NCI-H69 (cell line): Measurements from ENCODE around the gene ST8SIA4.

Experiments
- DNase-seq: peaks from one replicate; lab custom pipeline; 2025; lab: John Stamatoyannopoulos, UW

Gene ST8SIA4

DNA sequence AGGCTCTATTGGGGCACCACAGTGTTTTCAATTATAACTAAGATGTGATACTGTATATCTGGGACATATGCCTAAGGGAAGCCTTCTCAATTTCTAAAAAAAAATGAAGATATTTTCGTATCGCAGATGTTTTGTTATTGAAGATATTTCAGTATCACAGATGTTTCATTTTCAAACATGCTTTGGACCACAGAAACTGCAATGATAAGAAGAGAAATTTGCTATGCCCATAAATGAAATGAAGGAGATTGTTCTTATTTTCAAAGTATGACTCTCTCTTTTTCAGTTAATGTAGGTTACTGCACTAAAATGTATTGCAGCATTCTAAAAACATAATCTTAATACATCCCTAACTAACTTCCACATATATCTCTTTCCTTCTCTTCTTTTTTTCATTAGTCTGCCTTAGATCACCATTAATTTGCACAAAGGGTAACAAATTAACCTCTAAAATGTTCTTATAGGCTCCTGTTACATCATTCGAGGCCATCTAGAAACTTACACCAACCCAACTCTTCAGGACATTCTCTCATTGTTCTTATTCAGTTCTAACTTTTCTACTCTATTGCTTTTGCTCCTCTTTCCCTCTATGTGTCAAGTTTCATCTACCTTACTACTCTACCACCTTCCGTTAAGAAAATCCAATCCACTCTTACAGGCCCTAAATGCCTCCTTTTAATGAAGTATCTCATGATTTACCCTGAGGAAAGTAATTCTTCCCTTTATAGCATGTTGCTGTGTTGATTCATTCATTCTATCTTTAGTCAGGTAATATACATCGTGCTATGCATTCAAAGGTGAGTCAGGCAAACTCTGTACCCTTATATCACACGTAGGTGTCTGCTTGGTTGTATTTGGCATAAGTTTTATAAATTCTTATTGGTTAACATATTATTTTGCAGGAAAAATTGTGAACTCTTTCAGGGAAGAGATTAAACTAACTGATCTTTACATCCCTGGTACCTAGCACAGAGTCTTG is 70.5 kb downstream of the ST8SIA4 start:
- no peak for DNase-seq

DNA sequence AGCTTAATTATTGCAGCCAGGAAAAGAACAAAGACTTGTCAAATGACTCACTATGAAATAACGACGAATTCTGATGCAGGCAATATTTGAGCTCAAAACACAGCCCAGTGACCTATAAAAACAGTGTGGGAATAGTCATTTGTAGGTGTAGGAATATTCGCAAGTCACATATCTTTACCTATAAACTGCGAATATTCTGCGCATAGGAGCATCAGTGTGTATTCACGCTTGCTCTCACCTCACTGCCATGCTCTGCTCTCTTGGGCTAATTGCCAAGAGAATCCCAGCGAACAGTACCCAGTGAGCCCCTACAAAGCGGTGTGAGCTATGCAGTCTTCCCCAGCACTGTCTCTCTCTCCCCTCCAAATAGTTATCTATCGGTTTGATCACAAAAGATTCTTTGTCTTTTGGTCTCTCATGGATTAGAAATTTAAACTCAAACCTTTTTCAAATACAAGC is 74.2 kb downstream of the ST8SIA4 start:
- DNase-seq: no peak

DNA sequence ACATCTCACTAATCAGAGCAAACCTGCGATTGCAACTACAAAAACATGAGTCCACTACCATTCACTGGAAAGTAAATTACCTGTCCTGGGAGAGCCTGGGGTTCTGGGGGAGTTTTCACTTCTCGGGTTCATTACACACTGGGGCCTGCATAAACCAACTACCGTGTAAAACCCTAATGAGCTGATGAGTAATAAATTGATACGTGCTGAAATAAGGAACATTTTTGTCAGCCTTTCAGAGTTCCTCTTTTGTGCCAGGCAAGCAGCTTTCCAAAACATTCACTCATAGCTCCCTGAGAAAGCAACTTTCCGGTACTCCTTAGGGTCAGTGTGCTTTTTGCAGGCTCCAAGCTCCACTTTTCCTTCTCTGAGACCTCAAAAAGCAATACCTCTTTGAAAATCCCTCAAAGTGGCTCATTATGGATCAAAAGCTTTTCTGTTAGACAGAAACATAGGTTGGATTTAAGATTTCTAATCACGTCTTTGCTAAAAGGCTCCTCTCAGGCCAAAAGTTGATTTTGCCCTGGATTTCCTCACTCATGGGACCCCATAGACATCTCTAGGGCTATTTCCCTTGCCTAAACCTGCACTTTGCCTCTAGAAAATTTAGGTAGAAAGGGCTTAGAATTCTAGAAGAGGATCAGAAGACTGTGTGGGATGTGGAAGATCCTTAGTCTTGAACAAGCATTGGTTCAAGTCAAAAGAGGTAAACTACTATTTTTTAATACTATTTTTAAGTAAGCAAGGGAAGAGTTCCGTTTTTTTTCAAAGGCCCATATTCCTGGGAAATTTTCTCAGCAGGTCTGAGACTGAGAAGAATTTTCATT is 74.8 kb downstream of the ST8SIA4 start:
- no peak for DNase-seq

DNA sequence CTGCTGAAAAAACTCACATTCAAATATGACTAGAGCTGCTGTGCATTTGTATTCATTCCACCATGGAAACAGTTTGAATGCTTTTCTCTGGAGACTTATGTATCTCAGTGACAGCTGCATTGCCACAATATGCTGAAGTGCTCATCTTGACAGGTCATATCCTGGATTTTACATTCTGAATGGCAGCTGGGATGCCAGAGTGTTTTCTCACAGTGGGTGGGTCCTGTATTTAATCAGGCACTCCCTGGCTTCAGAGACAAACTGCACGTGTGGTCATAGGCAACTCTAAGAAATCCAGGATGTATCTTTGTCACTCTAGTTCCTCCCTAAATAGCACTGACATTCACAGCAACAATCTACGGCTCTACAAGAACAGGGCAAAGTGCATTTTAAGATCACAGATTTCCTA is 75.6 kb downstream of the ST8SIA4 start:
- DNase-seq: peak; percentile 53

DNA sequence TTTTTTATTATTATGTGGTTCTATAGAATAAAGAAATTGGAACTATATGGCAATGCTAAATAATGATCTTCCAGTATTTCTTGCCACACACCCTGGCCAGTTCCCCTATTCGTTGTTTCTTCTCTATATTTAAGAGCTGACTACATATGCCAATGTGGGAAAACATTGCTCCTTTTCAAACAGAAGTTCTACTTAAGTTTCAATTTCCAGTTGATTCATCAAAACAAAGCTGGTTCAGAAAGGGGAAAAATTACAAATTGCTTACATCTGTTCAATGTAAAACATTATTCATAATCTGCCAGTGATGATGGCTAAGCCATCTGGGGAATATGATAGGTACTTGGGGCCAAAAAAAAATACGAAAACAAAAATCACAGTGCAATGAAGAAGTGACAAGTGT is 76.9 kb downstream of the ST8SIA4 start:
- DNase-seq: no peak

DNA sequence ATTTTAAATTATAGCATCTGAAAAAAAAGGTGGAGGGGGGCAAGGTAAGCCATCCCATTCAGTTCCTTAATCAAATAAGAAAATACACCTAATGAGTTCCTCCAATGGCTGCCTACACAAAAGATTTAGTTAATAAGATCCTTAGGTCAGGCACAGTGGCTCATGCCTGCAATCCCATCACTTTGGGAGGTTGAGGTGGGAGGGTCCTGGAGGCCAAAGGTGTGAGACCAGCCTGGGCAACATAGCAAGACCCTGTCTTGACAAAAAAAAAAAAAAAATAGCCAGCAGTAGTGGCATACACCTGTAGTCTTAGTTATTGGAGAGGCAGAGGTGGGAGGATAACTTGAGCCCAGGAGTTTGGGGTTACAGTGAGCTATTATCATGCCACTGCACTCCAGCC is 78.4 kb downstream of the ST8SIA4 start:
- no peak for DNase-seq

DNA sequence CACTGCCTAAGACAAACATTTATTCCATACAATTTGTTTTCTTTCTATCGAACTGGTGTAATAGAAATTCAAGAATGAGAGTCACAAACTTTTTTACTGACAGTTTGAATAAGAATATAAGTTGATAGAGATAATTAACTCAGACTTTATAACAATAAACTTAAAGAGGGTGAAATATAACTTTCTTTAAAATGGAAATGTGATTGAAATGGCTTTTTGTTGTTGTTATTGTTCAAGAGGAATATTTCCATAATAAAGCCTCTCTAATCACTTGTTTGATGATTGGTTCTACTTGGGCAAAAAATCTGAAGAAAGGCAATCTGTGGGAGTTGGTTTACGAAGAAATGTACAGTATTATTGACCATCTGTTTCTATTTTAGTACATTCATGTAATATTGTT is 79.3 kb downstream of the ST8SIA4 start:
- DNase-seq: no peak

DNA sequence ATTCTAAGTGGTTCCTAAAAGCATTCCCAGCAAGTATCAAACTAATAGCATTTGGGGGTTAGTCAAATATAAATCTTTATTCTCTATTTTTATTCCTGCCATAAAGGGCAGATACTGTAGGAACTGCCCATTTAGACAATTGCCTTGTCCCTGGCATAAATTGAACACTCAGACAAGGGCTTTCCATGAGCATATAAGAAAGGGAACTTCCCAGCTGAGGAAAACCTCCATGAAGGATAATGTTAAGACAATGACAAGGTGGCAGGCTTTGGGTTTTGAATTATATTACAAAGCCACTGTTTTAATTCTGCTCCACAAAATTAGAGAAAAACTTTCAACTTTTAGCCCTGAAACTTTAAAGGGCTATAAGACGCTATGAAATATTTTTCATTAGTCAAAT is 81.3 kb downstream of the ST8SIA4 start:
- DNase-seq: no peak

DNA sequence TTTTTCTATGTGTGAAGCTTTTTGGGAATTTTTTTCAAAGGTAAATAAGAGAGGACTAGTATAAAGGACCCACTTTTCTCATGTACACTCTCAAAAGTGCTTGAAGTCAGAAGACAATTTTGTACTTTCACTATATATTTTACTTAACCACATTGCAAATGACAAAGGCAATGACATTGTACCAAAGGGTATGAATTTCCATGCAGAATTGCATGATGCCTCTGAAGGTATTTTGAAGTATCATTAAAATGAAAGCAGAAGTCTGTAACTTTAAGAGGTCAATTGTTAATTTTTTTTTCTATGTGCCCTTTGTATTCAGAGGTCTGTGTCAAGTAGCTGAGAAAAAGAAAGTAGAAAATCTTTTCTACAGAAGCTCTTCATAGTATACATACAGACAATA is 84.7 kb downstream of the ST8SIA4 start:
- DNase-seq: no peak

DNA sequence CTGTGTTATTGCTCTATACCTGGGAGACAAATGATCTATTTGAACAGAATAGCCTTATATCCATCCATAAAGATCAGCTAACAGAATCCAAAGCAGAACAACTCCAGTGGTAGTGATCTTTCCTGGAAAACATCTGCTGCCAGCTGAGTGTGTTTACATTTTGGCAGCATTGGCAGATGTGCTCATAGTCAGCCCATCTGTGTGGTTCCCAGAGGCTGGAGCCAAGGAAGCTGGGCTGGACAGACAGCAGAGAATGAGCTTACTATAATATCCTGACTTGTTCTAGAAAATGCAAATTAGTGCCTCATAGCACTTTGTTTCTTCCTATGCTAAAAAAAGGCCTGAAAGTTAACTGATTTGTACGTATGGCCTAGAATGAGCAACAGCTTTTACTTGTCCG is 99.7 kb downstream of the ST8SIA4 start:
- DNase-seq: no peak

DNA sequence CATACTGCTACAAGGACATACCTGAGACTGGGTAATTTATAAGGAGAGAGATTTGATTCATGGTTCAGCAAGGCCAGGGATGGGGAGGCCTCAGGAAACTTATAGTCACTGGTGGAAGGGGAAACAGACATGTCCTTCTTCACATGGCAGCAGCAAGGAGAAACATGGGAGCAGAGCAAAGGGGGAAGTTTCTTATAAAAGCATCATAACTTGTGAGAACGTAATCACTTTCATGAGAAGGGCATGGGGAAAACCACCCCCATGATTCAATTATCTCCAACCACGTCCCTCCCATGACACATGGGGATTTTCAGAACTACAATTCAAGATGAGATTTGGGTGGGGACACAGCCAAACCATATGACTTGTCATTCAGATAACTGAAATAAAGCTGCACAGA is 100.9 kb downstream of the ST8SIA4 start:
- no peak for DNase-seq

DNA sequence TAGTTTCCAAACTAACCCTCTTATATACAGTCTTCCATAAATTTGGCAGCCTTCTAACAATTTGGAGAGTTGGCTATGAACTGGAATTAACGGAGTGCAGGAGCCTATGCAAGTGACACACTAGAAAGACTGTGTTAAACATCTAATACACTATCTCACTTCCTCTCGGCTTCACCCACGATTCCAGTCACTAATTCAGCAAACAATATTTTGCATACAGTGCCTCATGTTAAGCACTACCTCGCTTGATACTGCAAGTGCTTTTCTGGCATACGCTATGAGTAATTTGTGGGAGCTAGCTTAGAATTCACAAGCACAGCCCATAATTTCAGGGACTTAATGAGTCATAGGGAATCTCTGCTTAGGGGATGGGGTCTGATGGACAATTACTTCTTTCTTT is 102.5 kb downstream of the ST8SIA4 start:
- DNase-seq: no peak

DNA sequence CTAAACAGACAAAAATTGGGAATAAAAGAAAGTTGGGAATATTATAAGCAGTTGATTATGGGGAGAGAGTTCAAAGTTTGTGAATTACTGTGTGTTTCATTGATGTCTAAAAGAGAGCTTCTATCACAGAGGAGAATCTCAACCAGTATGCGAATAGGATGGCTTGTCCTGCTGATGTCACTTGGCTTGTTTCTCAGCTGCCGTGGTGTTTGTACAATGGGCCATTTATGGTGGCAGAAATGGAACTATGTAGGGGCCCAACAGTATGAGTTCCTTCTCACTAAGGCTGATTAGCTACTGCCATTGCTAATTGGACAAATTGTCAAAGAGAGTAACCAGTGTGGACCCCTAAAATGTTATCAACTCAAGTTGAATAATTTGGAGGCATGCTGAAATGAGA is 103.9 kb downstream of the ST8SIA4 start:
- DNase-seq: no peak

DNA sequence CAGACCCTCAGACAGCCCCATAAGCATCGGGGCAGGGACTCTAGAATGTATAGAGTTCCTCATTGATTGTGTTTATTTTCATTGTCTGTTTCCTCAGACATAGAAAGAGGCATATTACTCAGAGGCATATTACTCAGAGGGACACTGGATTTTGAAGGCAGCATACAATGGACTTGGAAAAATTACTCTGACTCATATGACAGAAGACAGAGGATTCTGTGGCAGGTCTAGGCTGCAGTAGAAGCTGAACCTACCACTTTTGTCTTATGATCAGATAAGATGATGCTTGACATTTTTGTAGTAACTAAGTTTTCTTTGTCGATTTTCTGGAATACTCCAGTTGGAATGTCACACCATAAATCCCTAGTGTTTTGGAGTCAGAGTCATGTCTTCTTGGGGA is 105.2 kb downstream of the ST8SIA4 start:
- DNase-seq: no peak

DNA sequence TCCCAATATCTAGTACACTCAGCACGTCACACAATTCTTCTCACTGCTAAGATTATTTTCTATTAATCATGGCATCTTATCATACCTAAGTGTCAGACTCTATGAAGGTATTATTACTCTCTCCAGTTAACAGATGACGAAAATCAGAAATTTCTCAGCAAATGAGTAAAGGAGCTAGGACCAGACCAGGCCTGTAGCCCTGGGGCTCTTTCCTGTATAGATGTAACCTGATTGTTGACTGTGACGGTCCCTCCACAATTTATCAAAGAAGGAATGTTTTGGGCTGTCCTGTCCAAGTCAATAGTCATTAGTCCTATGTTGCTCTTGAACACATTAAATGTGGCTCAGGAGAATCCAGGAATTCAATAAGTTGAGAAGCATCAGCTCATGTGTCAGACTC is 106.2 kb downstream of the ST8SIA4 start:
- no peak for DNase-seq

DNA sequence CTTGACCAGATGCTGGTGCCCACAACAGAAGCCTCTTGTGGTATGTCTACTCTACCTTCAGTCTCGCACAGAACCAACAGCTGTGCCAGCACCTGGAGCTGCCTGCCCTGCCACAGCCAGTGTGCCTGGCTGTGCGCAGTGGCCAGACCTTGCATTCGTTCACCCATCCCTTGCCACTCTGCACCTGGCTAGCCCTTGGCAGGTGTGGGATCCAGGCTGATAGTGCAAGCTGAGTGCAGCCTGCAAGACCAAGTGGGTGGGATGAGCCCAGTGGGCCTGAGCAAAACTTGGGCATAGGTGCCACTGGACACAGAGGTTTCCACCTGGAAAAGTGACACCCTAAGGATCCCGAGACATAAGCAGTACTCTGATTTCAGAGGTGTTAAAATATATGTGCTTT is 108.2 kb downstream of the ST8SIA4 start:
- no peak for DNase-seq

DNA sequence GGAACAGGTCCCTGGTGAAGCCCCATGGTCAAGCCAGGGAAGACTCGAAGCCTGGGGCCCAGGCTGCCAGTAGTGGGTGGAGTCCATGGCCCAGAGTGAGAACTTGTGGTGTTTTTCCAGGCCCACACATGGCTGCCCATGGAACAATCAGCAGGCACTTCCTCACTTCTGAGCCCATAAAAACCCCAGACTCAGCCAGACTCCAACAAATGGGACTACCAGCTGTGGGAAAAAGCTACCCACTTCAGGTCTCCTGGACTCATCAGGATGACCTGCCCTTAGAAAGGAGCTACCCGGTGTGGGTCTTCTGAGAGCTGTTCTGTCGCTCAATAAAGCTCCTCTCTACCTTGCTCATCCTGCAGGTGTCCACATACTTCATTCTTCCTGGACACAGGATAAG is 108.9 kb downstream of the ST8SIA4 start:
- no peak for DNase-seq

DNA sequence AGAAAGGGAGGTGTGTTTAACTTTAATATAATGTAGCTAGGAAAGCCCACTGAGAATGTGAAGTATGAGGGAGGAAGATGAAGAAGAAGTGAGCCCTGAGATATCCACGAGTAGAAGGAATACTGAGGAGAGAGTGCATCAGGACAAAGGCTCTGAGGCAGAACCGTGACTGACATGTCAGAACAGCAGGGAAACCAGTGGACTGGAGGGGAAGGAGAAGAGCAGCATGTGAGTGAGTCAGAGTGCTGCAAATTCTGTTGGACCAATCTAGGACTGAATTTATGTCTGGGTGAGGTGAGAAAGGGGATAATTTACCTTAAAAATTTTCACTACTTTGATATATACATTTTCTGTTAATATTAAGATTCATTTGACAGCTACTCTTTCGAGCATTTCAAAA is 110.3 kb downstream of the ST8SIA4 start:
- no peak for DNase-seq

DNA sequence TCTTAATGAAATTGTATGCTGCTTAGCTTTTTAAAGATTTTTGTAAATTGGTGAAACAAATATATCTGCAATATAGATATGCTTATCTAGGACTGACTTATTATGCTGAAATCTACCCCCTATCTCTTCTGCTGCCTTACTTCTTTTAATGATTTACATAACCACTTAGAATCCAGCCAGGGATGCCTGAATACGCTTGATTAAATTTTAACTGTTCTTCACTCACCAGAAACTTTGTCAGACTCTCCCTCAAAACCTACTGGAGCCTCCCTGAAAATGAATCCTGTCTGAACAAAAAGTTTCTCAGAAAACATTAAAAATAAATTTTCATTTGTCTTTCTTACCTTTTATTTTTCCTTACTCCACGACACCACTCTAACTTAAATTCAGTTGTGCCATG is 111.7 kb downstream of the ST8SIA4 start:
- no peak for DNase-seq

DNA sequence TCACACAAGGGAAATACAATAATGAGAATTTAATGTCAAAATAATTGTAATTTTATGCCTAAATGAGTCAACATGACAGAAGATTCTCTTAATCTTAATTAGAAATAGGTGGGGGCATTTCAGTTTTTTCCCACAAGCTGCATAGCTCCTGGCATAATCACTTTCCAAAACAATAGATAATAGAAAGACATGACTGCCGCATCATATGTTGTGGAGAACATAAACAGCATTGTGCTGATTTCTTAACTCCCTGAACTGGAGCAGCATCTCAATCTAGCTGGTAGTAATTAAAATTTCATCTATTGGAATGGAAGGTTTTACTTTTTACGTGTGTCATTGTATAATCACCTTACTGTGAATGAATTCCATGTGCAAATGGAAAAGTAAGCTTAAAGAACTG is 112.1 kb downstream of the ST8SIA4 start:
- no peak for DNase-seq

DNA sequence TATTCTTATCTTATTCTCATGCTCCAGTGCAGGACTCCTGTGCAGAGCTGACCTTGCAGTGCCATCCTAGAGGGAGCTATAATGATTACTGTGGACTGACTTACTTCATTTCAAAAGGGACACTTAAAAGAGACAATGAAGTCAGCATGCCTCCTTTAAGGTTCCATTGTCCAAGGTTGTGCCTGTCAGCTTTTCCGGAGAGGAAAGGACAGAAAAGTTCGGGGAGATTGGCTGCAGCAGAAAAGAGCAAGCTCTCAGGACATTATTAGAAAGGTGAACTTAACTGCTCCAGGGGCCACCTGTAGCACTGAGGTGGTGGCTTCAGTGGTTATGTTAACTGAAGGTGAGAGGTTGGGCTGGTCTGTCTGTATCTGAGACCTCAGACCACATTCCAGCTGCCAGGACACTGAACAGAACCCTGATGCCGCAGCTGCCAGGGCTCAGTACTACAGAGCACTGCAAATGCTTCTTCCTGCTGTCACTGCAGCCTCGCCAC is 112.9 kb downstream of the ST8SIA4 start:
- DNase-seq: no peak

DNA sequence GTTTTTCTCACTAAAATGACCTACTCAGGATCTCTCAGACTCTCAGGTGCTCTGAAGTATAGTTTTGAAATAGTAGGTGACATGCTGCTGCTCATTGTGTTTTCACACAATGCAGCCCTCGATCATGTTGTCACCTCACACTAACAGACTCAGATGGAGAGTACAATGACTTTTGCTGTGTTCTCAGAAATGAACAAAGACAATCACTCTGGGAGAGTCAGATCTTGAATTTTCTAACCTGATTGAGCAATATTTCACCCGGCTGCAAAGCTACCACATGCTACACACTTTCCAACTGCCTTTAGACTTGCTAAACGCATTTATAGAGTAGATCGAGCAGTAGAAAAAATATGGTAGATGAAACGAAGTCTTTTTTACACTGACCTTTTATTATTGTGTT is 113.4 kb downstream of the ST8SIA4 start:
- DNase-seq: no peak

DNA sequence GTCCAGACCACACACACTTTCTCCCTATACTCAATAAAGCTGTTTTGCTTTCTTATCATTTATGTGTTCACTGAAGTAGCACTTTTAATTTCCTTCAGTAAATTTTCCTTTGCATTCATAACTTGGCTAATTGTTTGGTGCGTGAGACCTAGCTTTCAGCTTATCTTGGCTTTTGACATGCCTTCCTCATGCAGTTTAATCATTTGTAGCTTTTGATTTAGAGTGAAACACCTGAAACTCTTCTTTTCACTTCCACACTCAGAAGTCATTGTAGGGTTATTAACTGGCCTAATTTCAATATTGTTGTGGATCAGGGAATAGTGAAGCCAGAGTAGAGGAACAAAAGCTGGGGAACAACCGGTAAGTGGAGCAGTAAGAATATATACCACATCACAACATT is 114.7 kb downstream of the ST8SIA4 start:
- no peak for DNase-seq
